Measurements from ENCODE around the gene HNRNPA0. TPM values are rescaled to one million over a fixed set of nuclear protein-coding genes. Genes with fewer than 3 reads are reported as not detected.

HNRNPA0 gene
- polyA plus RNA-seq, 3 donors = 62.4 to 80.8 (median 76.8) TPM

DNA sequence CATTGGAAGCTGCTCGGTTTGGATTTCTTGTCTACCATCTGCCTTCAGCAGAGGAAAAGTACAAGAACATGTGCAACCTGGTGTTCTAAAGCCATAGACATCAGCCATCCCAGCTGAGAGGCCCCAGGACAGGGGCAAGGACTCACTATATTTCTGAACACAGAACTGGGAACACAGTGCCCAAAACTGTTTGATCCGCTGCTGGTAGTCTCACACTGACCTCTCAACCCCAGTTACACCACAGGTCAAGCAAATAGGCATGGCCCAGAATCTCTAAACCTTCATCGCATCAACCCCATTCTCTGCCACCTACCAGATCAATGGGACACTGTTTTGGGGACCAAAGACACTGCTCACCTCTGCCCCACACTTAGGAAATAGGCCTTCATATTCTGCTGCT lies 20.2 kb downstream of the HNRNPA0 start:
- DNase-seq = no peak

DNA sequence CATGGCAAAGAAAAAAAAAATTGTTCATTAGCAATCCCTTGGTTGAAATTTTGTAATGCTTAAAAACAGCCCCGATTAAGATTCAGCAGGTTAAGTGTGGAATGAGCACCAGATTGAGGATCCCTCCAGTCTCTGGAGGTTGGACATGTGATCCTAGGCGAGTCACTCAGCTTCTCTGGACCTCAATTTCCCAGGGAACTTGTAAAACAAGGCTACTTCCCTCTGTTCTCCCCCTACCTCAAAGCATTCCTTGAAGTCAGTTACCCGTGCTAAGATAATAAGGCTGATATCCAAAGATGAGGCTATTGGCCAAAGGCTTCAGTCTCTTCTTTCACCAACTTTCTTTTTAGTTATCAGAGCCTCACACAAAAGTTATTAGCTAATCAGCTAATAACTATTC lies 21.2 kb downstream of the HNRNPA0 start:
- DNase-seq = no peak

DNA sequence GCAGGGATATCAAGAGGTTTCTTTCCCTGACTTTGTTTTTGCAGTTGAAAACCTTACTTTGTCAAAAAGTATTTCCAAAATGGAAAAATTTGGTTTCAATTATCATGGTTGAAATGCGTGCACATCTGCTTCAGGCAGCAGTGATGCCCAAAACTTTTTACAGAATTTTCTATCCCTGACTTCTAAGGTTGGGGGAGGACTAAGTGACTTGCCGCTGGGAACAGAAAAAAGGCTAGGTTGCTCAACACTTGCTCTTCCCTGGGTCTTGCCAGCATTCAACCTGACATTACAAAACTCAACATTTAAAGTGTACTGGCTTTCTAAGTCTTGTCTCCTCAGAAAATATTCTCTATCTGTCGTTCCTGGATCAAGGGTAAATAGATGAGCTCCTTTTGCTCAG lies 23.0 kb downstream of the HNRNPA0 start:
- no peak for DNase-seq

DNA sequence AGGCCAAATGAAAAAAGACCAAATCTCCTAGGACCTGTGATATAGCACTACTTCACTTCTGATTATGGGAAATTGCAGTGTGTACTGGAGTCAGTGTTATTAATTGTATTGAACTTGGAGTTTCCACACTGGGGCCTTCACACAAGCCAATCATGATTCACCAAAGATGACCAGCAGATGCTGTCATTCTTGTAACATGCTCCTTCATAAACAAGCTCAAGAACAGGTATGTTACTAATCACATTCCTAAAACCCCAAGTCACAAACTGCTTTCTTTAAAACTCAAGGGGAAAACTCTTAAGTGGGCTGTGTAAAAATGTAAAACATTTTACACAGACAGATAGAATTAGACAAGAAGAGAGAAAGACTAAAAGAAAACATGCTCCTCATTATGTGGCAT lies 23.8 kb downstream of the HNRNPA0 start:
- no peak for DNase-seq

DNA sequence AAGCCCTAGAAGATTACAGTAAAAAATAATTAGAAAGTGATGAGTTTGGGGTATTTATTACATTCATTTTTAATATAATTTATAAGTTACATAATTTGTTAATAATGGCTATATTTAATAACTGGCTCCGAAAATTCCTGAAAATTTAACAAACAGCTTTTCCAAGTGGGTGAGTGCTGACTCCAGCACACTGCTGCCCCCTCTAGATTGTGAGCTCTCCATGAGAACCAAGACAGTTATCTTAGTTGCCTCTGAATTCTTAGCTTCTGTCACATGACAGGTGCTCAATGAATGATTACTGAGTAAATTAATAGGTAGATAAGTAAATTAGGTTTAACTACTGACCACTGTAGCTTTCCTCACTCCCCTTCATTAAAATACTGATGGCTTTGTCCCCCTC lies 26.1 kb downstream of the HNRNPA0 start:
- no peak for DNase-seq

DNA sequence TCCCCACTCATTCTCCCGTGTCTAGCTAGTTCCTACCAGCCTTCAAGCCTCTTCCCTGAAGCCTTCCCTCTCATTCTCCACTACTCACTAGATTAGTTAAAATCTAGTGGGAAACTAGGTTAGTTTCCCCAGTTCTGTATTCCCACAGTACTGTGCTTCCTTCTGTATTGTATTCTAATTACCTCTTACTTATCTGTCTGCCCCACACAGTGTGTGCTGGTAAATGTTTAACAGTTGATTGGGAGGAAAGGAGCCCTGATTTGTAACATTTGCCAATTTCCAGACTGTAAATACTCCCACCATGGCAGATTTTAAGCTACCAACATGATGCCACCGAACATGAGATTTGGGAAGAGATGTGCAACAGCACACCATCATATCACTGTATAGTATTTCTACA lies 26.5 kb downstream of the HNRNPA0 start:
- no peak for DNase-seq

DNA sequence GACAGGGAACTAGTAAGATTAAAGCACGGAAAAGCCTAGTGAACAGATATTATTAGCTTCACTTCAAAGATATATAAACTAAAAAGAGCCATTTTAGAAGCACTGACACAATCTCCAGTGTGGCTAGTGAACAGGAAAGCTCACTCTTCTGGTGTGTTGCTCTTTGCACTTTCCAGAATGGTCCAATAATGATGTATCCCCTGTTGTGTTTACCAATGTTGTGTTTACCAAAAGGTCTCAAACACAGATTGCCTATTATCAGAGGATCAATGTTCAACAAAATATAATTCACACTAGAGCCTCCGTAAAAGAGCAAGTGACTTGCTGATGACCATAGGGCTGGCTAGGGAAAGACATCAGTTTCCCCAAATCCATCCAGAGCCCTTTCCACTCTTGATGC lies 29.9 kb downstream of the HNRNPA0 start:
- DNase-seq = no peak

DNA sequence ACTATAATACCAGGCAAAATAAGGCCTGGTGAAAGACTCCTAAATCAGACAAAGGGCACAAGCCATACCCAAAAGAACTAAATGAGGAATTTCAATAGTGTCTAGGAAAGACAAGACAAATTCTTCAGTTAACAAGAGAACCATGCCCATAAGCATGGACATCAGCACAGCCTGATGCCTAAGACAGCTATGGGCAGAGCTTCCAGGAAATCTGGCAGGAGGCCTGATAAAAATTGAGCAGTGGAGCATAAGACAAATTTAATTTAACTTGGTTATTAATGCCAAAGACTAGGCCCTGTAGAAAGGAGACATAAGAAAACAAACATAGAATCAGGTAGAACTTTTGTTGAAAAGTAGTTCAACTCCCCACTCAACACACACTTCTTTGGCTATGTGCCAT lies 35.6 kb downstream of the HNRNPA0 start:
- DNase-seq = no peak

DNA sequence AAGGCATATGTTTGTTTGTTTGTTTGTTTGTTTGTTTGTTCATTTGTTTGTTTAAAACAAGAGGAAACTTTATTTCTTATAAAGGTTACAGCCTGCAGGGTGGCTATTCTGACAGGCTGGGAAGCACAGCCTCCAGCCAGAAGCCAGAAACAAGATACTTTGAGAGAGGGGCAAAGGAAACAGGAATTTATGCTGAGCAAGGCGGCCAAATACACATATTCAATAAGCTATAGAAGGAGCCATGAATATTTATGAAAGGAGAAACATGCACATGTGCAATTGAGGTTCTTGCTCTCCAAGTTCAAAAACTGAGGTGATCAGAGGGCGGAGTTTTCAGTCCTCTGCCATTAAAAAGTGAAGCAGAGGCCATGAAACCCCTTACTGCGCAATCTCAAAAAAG lies 37.8 kb downstream of the HNRNPA0 start:
- DNase-seq = no peak

DNA sequence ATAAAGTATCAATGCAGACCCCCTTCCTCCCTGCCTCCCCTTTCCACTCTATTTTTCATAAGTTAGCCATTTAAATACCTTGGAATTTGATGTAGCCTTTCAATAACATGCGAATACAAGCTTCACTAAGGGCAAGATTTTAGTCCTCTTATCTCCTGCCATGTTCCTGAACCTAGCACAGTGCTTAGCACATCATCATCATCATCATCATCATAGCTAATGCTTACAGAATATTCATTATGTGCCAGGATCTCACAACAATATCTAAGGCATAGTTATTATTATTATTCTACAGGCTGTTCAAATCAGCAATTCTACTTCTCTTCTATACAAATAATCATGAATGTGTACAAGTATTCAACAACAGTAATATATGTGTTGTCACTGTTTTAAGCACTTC lies 38.7 kb downstream of the HNRNPA0 start:
- no peak for DNase-seq

DNA sequence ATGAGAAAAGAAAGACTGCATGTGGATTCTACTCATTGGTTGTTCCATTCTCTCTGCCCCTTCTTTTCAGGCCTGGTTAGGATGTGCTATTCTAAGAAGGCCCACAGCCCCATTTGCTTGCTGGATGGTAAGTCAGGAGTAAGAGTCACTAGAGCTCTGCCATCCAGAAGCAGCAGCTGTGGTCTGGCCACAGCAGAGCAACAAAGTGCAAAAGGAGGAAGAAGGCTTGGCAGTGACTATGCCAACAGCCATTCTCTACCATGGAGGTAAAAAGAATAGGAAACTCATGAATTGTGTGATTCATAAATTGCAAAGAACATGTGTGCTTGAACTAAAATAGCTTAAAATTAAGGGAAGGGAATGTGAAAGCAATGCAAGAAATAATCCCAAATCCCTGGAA lies 39.2 kb downstream of the HNRNPA0 start:
- DNase-seq = no peak

DNA sequence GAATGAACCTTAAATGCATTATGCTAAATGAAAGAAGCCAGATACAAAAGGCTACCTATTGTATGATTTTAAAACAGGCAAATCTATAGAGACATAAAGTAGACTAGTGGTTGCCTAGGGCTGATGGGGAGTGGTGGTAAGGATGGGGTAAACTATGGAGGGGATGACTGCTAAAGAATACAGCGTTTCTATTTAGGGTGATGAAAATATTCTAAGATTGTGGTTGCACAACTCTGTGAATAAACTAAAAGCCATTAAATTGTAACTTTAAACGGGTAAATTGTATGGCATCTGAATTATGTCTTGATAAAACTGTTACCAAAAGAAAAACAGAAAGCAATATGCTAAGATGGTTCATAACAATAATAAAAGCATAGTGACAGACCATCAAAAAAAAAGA lies 39.7 kb downstream of the HNRNPA0 start:
- no peak for DNase-seq

DNA sequence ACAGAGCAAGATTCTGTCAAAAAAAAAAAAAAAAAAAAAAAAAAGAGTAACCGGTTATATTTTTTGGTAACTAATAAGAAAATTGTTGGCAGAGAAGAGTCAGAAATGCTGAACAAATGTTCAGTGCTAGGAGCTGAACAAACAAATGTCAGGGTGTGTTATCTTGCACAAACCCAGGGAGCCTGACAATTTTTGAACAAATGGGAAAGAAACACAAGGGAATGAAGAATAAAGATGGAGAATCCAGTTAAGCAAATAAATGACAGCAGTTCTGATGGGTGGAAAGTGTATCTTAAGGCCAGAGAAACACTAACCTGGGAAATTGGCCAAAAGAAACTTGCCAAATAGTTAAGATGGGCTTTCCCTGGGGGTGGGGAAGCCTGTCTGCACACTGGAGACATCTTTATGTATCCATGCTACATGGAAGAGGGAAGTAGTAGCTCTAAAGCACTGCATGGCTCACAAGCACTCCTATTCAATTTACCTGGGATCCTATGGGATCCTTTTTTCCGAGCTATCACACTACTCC lies 42.0 kb downstream of the HNRNPA0 start:
- DNase-seq = no peak

DNA sequence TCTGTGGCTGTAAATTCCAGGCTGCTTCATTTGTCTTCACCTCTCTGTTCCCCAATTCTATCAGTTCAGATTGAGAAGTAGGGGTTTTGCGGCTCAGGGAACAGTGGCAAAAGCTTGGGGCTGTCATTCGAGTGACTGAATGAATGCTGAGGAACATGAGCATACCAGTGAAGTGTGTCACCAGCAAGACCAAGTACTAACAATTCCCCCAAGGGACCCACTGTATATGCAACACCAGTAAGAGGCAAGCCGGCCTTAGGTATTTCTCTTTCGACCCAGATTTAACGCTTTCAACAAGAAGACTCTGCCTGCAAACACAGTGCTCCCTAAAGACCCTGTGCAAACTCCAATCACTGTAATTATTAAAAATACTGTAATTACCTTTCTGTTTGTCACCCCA lies 44.1 kb downstream of the HNRNPA0 start:
- no peak for DNase-seq

DNA sequence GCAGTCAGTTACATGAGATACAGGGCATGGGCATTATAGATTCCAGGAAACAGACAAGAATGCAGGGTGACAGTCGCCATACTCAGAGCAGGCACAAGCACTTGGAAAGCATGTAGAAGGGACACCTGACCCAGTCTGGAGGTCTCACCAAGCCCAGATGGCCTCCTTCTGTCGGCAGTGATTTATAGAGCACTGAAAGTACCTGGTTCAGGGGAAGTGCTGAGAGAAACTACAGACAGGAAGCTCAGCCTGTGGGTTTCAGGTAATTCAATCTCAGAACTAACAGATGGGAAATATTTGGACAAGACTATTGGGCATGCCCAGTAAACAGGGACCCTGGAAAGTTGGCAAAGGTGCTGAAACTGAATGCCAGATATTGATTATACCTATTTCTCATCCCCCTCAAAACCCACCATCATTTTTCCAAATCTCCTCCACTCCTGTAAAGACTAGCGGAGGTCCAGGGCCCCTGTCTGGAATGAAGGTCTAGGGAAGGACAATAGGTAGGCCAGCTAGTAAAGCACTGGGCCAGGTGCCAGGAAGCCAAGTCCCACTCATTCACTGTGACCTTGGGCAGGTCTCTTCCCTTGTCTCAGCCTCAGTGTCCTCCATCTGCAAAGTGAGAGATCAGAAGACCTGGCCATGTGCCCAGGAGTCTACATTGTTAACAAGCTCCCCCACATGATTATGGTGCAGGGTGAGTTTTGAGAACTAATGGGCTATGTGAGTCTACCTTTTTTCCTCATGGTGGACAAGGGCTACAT lies 45.2 kb downstream of the HNRNPA0 start:
- DNase-seq = no peak

DNA sequence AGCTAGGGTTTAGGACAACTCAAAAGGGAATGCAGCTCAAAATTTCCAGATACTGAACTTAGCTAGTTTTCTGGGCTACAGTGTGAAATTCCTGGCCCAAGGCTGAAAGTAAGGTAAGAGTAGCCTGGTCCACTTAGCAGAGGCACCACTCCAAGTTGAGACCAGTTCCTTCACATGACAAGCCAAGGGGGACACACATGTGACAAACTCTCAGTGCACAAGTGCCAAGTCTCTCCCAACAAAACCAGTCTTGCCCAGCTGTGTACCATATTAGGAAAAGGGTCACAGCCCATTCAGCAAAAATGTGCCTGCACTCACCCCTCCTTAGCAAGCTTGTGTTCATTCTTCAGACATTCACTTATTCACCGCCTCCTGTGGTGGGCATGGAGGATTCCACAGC lies 46.1 kb downstream of the HNRNPA0 start:
- no peak for DNase-seq

DNA sequence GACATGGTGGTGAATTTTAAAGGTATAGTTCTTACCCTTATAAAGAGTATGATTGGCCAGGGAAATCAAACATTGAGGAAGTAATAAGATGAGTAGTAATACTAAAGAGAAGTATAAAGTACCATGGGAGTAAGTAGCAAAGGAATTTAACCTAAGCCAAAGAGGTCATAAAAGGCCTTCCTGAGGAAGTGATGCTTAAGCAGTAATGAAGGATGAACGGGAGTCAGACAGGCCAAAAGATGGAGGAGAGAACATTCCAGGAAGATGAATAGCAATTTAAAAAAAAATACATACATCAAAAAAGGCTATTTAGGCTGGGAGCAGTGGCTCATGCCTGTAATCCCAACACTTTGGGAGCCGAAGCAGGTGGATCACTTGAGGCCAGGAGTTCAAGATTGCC lies 47.3 kb downstream of the HNRNPA0 start:
- no peak for DNase-seq

DNA sequence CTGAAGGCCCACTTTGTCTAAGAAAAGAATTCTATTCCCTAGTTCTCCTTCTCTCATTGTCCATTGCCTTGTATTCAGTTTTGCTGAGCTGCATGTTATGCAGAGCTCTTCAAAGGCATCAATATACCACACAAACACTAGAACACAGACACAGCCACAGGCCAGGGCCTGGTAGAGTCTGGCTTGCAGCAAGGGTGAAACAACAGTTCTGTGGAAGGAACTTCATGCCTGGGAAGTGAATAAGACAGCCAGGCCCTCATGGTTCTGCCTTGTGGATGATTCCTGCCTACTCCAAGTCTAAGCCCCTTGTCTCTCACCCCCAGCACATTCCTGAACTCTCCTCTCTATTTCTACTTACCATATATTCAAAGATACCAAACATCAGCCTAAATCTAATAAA lies 49.1 kb downstream of the HNRNPA0 start:
- DNase-seq = no peak

DNA sequence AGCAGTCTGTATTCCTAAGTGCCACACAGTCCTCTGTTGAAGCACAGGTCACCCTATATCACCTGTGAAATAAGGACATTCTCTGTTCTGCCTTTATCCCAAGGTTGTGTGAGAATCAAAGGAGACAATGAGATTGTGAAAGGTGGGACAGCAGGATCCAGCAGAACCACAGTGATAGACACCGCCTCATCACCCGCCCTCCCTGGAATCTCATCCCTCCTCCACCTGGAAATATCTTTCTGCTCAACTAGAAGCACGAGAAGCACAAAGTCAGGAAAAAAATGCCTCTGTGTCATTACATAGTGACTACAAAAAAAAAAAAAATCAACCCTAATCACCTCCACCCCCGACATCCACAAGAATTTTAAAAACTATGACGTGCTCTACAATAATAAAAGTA lies 50.6 kb downstream of the HNRNPA0 start:
- no peak for DNase-seq

DNA sequence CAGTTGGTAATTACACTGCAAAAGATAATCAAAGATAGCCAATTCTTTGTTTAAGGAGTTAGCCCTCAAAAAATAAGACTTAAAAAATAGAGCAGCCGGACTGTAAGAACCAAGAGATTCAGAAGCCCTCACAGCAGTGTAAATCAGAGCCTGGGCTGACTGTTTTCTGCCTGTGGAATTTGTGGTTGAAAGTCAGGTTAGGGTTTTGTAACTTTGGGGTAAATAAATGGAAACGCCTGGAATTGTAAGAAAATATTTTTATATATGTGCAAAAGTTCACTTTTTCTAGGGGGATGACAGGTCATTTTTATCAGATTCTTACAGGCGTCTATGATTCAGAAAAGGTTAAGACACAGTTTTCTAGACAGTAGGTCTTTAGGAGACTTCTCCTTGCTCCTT lies 53.9 kb downstream of the HNRNPA0 start:
- no peak for DNase-seq

DNA sequence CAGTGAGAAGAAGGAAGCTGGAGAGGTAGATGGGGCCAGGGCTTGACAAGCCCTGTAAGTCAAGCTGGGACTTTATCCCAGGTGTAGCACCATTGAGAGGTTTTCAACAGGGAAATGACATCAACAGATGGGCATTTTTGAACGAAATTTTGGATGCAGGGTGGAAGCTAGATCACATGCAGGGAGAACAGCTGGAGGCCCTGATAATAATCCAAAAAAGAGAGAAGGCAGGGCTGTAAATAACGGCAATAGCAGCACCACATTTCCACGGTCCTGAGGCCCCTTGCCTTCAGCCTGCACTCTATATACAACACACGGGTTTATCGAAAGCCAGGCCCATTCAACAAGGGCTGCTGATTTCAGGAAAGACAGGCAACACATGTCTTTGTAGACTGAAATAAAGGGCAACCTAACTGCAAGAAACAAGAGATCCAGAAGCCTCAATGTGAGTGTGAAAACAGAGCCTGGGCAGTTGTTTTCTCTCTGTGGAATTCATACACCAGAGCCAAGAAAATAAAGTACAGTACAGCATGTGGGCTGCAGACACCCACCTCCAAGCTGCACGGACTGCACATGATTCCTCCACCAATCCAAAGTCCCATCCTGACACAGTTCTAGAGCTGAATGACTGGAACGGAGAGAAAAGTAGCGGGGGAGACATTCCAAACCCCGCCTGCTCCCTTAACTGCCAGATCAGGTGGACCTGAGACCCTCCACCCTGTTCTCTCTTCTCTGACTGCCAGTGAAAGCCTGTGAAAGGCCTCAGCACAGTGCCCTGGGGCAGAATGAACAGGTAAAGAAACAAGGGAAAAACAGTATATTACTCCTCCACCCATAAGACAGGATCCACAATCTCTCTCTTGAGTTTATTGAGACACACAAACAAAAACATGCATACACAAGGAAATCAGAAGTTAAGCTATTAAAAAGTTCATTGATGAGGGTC lies 54.6 kb downstream of the HNRNPA0 start:
- no peak for DNase-seq

DNA sequence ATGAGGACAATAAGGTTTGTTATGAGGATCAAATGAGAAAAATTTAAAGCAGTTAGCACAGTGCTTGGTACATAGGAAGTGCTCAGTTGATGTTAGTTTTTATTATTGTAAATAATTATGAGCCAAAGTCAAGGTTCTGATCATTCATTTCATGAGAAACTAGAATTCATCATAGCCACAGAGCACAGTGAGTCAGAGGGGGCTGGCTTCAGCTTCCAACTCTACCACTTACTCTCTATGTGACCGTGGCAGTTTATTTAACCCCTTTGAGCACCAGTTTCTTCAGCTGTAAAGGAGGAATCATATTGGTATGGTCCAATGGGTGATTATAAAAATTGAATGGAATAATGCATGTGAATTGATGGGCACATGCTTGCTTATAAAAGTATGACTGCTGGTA lies 57.7 kb downstream of the HNRNPA0 start:
- DNase-seq = no peak
